NCI-H1417 treated with DMSO at 0.1 percent for 48 hours (cell line): ENCODE results near the gene KAT6B.

Experiments
- DNase-seq: peaks from one replicate; lab custom pipeline; 2025; lab: John Stamatoyannopoulos, UW

The KAT6B gene

GRCh38 chr10:75068523-75068922 is 242.1 kb downstream of the KAT6B start:
- no peak for DNase-seq

GRCh38 chr10:75070476-75070875 is 244.1 kb downstream of the KAT6B start:
- DNase-seq = no peak

GRCh38 chr10:75070961-75071428 is 244.6 kb downstream of the KAT6B start:
- no peak for DNase-seq

GRCh38 chr10:75071756-75072155 is 245.4 kb downstream of the KAT6B start:
- no peak for DNase-seq

- no peak for DNase-seq
These were observed 246.3 kb downstream of the KAT6B start for GRCh38 chr10:75072727-75073126.

- no peak for DNase-seq
These were observed 247.0 kb downstream of the KAT6B start for GRCh38 chr10:75073442-75073841.

- DNase-seq = no peak
These were observed 248.5 kb downstream of the KAT6B start for GRCh38 chr10:75074711-75075445.

GRCh38 chr10:75076348-75076747 is 249.9 kb downstream of the KAT6B start:
- DNase-seq = no peak

GRCh38 chr10:75079436-75080083 is 253.2 kb downstream of the KAT6B start:
- DNase-seq = no peak

- DNase-seq = no peak
These were observed 254.2 kb downstream of the KAT6B start for GRCh38 chr10:75080554-75080953.

- DNase-seq = no peak
These were observed 255.0 kb downstream of the KAT6B start for GRCh38 chr10:75081379-75081778.
